ENCODE results near the gene STAG1.

STAG1 gene

DNA sequence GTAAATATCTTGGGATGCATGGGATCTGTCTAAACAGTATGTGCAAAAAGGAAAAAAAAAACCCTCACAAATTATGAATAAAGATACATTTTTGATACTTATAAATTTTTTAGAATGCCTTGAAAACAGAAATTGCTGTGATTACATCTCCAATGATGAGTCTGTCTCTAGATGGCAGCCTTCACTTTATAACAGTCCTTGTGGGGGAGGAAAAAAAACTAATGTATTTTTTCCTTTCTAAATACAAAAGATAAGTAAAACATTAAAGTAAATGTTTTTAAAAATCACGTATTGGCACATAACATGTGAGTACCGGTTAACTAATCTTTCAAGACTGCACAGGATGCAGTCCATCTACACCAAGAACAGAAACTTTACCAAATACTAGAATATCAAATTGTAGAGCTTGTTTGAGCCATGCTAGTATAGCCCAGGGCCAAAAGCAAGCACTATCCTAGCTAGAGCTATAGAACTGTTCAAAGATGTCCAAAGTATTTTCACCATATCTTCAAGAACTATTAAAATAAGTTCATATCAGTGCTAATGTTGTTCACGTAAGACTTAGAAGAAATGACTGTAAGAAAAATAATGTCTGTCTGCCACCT, 206.4 kb downstream of the STAG1 start:
- TF ChIP-seq, protein P1, sequence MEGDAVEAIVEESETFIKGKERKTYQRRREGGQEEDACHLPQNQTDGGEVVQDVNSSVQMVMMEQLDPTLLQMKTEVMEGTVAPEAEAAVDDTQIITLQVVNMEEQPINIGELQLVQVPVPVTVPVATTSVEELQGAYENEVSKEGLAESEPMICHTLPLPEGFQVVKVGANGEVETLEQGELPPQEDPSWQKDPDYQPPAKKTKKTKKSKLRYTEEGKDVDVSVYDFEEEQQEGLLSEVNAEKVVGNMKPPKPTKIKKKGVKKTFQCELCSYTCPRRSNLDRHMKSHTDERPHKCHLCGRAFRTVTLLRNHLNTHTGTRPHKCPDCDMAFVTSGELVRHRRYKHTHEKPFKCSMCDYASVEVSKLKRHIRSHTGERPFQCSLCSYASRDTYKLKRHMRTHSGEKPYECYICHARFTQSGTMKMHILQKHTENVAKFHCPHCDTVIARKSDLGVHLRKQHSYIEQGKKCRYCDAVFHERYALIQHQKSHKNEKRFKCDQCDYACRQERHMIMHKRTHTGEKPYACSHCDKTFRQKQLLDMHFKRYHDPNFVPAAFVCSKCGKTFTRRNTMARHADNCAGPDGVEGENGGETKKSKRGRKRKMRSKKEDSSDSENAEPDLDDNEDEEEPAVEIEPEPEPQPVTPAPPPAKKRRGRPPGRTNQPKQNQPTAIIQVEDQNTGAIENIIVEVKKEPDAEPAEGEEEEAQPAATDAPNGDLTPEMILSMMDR (IDR thresholded peaks at IDR 0.05; ENCODE audit: control insufficient read depth, extremely low read depth, insufficient read depth), result peak; percentile 56

DNA sequence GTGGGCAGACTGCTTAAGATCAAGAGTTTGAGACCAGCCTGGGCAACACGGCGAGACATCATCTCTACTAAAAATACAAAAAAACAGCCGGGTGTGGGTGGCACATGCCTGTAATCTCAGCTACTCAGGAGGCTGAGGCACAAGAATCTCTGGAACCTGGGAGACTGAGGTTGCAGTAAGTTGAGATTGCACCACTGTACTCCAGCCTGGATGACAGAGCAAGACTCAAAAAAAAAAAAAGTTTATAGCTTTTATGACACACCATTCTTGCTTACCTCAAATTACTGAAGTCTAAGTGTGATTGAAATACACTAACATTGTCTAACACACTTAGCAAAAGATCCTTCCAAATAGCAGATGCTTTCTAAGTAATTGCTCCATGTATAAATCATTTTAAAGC, 207.6 kb downstream of the STAG1 start:
- DNase-seq (ENCODE audit: low read depth), result no peak
- H3K4me3 ChIP-seq (ENCODE audit: low read depth, low read length), result no peak overlapping the region
- TF ChIP-seq, protein P1 (IDR thresholded peaks at IDR 0.05; ENCODE audit: control insufficient read depth, extremely low read depth, insufficient read depth), result no peak

More for the DNA sequence above, 206.4 kb downstream of the STAG1 start:
- DNase-seq (ENCODE audit: low read depth), result no peak
- no peak overlapping the region for H3K4me3 ChIP-seq (ENCODE audit: low read depth, low read length)

DNA sequence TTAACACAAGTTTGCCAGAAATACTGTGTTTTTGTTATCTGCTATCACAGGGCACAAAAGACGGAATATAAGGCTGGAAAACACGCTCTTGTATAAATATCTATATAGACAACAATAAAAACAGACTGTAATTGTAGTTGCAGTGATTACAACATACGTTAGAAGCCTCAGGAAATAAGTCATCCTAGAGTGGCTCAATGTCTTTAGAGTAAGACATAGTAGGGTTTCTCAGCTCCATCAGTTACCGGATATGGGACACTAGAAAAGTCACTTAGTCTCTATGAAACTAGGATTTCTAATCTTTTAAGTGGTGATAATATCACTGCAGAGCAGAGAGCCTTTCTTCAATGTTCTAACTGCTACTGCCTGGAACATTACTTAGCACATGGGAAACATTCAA, 208.8 kb downstream of the STAG1 start:
- TF ChIP-seq, protein P1 (IDR thresholded peaks at IDR 0.05; ENCODE audit: control insufficient read depth, extremely low read depth, insufficient read depth), result no peak
- DNase-seq (ENCODE audit: low read depth), result no peak
- no peak overlapping the region for H3K4me3 ChIP-seq (ENCODE audit: low read depth, low read length)

DNA sequence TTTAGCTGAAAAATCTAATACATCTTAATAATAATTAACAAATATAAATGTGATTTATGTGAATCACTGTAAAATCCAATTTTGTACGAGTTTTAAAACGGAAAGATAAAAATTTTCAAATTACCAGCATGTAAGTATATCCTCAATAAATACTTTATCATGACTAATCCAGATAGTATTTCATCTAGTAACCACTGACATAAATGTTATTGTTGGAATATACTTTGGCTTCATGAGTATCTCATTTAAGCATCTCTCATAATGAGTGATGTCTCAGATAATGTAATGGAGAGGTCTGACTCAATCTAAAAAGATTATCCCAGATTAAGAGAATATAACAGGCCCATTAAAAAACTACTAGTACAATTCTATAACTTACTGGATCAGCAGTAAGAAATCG, 216.3 kb downstream of the STAG1 start:
- no peak overlapping the region for H3K4me3 ChIP-seq (ENCODE audit: low read depth, low read length)
- no peak for DNase-seq (ENCODE audit: low read depth)
- TF ChIP-seq, protein P1 (IDR thresholded peaks at IDR 0.05; ENCODE audit: control insufficient read depth, extremely low read depth, insufficient read depth), result no peak

DNA sequence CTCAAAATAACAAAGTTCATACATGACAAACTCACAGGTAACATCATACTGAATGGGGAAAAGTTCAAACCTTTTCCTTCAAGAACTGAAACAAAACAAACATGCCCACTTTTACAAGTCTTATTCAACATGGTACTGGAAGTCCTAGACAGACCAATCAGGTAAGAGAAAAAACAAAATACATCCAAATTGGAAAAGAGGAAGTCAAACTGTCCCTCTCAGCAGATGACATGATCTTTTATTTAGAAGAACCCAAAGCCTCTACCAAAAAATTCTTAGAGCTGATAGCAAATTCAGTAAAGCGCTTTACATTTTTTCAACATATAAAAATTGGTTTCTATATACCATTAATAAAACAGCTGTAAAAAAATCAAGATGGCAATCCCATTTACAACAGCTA, 219.4 kb downstream of the STAG1 start:
- TF ChIP-seq, protein P1 (IDR thresholded peaks at IDR 0.05; ENCODE audit: control insufficient read depth, extremely low read depth, insufficient read depth), result no peak
- H3K4me3 ChIP-seq (ENCODE audit: low read depth, low read length), result no peak overlapping the region
- no peak for DNase-seq (ENCODE audit: low read depth)

DNA sequence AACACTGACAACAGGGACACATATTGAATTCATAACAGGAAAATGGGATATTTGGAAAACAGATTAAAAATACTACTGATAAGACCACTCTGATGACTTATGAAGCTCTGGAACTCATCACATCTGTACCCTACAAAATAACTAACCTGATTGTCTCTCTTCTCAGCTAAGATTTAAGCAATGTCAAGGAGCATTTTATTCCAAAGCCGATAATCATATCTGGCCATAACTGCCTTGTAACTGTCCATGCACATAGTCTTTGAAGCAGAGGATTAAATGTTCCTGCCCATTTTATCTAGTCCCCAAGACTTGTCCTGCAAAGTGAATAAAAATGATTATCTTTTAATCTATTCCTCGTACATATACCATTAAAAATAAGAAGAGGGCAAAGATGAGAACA, 234.1 kb downstream of the STAG1 start:
- no peak for DNase-seq (ENCODE audit: low read depth)
- H3K4me3 ChIP-seq (ENCODE audit: low read depth, low read length), result no peak overlapping the region
- TF ChIP-seq, protein P1 (IDR thresholded peaks at IDR 0.05; ENCODE audit: control insufficient read depth, extremely low read depth, insufficient read depth), result no peak

DNA sequence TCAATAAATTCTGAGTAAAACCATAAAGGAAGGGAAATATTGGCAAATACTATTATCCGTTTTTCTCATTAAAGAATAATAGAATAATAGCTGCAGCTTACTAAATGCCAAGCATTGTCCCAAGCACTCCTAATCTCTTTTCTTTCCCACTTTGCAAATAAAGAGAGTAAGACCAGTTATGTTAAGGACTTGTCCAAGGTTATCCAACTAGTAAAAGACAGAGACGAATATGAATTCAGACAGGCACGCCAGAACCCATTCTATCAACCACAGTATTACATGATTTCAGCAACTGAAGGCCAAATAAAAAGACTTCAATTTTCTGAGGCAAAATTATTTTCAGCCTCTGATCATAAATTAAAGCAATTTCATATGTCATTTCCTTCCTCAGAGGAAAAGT, 235.5 kb downstream of the STAG1 start:
- TF ChIP-seq, protein P1 (IDR thresholded peaks at IDR 0.05; ENCODE audit: control insufficient read depth, extremely low read depth, insufficient read depth), result no peak
- no peak overlapping the region for H3K4me3 ChIP-seq (ENCODE audit: low read depth, low read length)
- no peak for DNase-seq (ENCODE audit: low read depth)

Data from LNCaP clone FGC (cell line).